Colonic mucosa (tissue), 4 donors: Measurements from ENCODE around the gene TSNAX. TPM values are rescaled to one million over a fixed set of nuclear protein-coding genes. Genes with fewer than 3 reads are reported as not detected.

Source experiments
- DNase-seq: peaks from one replicate; pipeline ENCODE4 v3.0.0-alpha.2; 2020
- H3K27ac ChIP-seq: fragments of 200-600 bp; one replicate; pipeline ENCODE4 v1.8.0; 2021
- H3K27me3 ChIP-seq: fragments of 200-600 bp; one replicate; pipeline ENCODE4 v1.8.0; 2021
- H3K36me3 ChIP-seq: fragments of 200-600 bp; one replicate; pipeline ENCODE4 v1.8.0; 2021
- H3K4me1 ChIP-seq: fragments of 200-600 bp; one replicate; pipeline ENCODE4 v1.8.0; 2021; ENCODE audit warnings: mild to moderate bottlenecking
- H3K4me3 ChIP-seq: fragments of 200-600 bp; one replicate; pipeline ENCODE4 v1.8.0; 2021
- H3K9ac ChIP-seq, 2 donors: one replicate each; pipeline ENCODE4 v1.7.0; 2013; ENCODE audit warnings: control low read depth in 2 of 2, low read depth in 2 of 2, low read length in 2 of 2
- H3K9me3 ChIP-seq: fragments of 200-600 bp; one replicate; pipeline ENCODE4 v1.8.0; 2021
- CTCF ChIP-seq: fragments of 200-600 bp; IDR thresholded peaks from one replicate; pipeline ENCODE4 v1.8.0; 2022; ENCODE audit warnings: antibody characterized with exemption, mild to moderate bottlenecking
- intact Hi-C: fragments of 100-400 bp; cut with DNase I; formaldehyde crosslinking; loops from one replicate; pipeline ENCODE4 v1.14.1; 2022
- total RNA-seq, 2 donors: library from RNA; stranded (reverse); fragmentation: NEBNext Ultra II Directional in 1 of 2; extraction: Animal tissue kit (Norgen Biotek cat#: 25700) in 1 of 2; gene quantifications; one replicate each; pipeline ENCODE4 v1.2.1, GENCODE V29; 2021
- donor health status: healthy.
- donor health status: DM: no; HTN: no; CAD: no.
- donor health status: DM: no; HTN: no; CAD: no.

Gene TSNAX
- 10 to 100 TPM; 22.6 to 37.3 TPM for total RNA-seq

- H3K27me3 ChIP-seq = no peaks in the 10 kb centered on the region
- no peak for TF ChIP-seq CTCF
- peak within 1 kb of the TSS; percentile 87 to 89 for H3K9ac ChIP-seq
- intact Hi-C loops = loop anchor here (5.0 kb wide), 1 partner anchor 111 kb away; no protein-coding TSS in a partner anchor
- H3K4me3 ChIP-seq = peak within 1 kb of the TSS; percentile 77
- peaks cover 10% of the 10 kb centered on the region for H3K4me1 ChIP-seq
- peak within 1 kb of the TSS; percentile 92 for H3K27ac ChIP-seq
- no peaks in the 10 kb centered on the region for H3K9me3 ChIP-seq
- no peaks in the 10 kb centered on the region for H3K36me3 ChIP-seq
- DNase-seq = peak; percentile 90
Measured at GRCh38 chr1:231528172-231529029, at the start of gene TSNAX. TSS of gene TSNAX (plus strand) at chr1:231528669. CDS start at chr1:231528811, 142 bp downstream.

GRCh38 chr1:231478811-231479210, 49.7 kb upstream of the TSNAX start:
- Histone ChIP-seq H3K27me3 (no peaks in the 10 kb centered on the region), H3K4me3 (no peak overlapping the region), H3K27ac (no peak overlapping the region), H3K36me3 (no peaks in the 10 kb centered on the region), H3K9me3 (no peaks in the 10 kb centered on the region), H3K4me1 (no peaks in the 10 kb centered on the region), H3K9ac (no peak overlapping the region)
- no peak for TF ChIP-seq CTCF
- no peak for DNase-seq
- intact Hi-C loops = no loop called here

GRCh38 chr1:231480008-231480407, 48.5 kb upstream of the TSNAX start:
- H3K27me3 ChIP-seq = no peaks in the 10 kb centered on the region
- no peak overlapping the region for H3K9ac ChIP-seq
- H3K27ac ChIP-seq = no peak overlapping the region
- H3K9me3 ChIP-seq = no peaks in the 10 kb centered on the region
- no peak for DNase-seq
- no peak overlapping the region for H3K4me3 ChIP-seq
- no peaks in the 10 kb centered on the region for H3K36me3 ChIP-seq
- no peaks in the 10 kb centered on the region for H3K4me1 ChIP-seq
- intact Hi-C loops = no loop called here
- TF ChIP-seq CTCF = no peak

GRCh38 chr1:231481289-231481688, 47.2 kb upstream of the TSNAX start:
- Histone ChIP-seq H3K4me3 (no peak overlapping the region), H3K27ac (no peak overlapping the region), H3K27me3 (no peaks in the 10 kb centered on the region), H3K9ac (no peak overlapping the region), H3K36me3 (no peaks in the 10 kb centered on the region), H3K4me1 (no peaks in the 10 kb centered on the region), H3K9me3 (no peaks in the 10 kb centered on the region)
- DNase-seq = no peak
- intact Hi-C loops = no loop called here
- TF ChIP-seq CTCF = no peak

- Histone ChIP-seq H3K27ac (no peak overlapping the region), H3K36me3 (no peaks in the 10 kb centered on the region), H3K27me3 (no peaks in the 10 kb centered on the region), H3K9me3 (no peaks in the 10 kb centered on the region), H3K4me1 (no peaks in the 10 kb centered on the region), H3K4me3 (no peak overlapping the region), H3K9ac (no peak overlapping the region)
- no peak for DNase-seq
- intact Hi-C loops = no loop called here
- TF ChIP-seq CTCF = no peak
Measured at GRCh38 chr1:231485029-231485784, 43.3 kb upstream of the TSNAX start.
